Left hindlimb (tissue), 1 donor: Measurements from ENCODE around the gene SYCP2.

Source experiments
- DNase-seq: peaks from one replicate; pipeline ENCODE4 v3.0.0-alpha.2; 2018

Gene SYCP2

DNA sequence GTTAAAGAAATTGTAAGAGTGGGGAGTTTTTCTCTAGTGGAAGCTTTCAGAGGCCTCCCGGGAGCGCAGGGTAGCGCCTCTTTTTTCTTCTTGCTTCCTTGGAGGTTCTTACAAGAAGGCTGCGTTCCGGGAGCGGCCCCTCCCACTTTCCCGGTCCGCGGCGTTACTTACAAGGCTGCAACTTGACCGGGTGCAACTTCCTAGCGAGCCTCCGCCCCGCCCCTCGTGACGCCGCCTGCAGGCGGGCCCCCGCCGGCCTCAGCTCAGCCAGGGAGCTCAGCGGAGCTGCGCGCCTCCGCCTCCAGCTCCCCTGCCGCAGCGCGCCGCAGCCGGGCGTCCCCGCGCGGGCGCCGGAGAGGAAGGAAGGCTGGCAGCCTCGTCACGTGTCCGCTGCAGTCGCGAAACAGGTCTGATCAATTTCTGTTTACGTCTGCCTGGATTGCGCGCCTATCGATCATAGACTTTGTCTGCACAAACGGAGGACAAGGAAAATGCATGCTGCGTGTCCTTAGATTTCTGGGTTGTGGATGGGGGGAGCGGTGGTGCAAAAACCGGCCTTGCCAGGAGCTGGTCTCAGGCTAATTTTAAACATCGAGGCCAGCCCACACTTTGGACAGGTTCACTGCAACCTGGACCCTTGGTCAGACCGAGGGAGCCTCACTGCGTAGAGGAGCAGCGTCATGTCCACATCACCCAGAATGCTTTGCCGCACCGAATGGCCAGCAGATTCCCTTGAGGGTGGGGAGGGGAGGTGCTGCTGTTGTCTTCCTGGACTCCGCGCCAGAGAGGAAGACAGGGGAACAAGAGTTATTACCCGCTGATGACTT, 6.9 kb upstream of the SYCP2 start, which contains the start of the genes FAM217B and PPP1R3D:
TSS of gene FAM217B (plus strand) at position 261 of the 827 bp plus-strand sequence. CDS start 3,555 bp downstream, outside the sequence.
TSS of gene PPP1R3D (minus strand) at position 177 of the 827 bp plus-strand sequence. CDS start 374 bp downstream, outside the sequence.
- DNase-seq, result peak; percentile 97

DNA sequence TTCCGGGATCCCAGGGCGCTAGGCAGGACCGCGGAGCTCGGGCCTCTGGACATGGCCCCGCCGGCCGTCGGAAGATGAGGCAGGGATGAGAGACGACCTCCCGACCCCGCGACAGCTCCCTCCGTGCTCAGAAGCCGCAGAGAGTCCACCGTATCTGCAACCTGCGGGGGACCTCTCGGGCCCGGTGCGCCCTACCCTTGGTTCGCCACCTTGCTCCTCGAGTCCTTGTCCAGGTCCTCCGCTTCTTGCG, 6.4 kb upstream of the SYCP2 start:
- DNase-seq, result no peak

DNA sequence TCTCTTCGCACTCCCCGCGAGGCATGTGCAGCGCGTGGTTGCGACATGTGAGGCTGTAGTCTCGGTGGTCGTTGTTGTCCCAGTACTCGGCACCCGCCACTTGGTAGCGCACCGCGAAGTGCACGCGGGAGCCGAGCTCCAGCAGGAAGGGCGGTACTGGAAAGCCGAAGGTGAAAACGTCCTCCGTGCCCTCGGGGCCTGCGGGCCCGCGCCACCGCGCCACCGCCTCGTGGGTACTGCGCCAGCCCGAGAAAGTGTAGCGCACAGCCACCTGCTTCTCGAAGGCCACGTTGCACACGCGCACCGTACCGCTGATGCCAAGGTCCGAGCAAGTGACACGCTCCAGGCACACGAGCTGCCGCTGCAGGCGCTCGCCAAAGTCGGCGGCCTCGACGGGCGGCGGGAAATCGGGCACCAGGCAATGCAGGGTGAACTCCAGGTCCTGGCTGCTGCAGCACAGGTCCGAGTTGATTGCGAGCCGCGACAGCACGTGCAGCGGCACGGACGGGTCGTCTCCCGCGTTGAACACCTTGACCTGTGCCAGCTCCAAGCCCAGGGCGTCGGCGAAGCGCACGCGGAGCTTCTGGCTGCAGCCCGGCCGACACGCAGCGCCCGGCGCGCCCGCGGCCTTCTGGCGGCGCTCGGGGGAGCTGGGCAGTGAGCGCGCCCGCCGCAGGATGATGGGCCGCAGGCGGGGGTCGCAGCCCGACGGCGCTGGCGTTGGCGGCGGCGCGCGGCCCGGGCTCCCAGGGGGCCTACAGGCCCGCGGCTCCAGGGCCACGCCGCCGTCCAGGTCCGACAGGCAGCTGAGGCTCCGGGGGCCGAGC, 5.8 kb upstream of the SYCP2 start:
- DNase-seq, result peak; percentile 54

DNA sequence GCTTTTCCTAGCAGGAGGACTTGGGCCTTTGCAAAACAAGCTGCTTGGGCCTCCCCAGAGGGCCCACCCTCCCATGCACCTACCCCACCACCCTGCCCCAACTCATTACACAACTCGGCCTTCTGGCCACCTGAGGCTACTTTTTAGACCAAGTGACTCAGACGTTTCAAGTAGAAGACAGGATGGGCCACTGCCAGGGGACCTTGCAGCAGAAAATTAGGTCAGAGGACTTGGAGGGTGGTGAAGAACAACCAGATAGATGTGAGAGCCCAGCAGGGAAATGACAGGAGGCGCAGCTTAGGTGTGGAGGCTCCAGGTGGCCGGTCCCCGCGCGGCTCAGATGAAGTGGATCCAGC, 5.2 kb upstream of the SYCP2 start:
- DNase-seq, result no peak

DNA sequence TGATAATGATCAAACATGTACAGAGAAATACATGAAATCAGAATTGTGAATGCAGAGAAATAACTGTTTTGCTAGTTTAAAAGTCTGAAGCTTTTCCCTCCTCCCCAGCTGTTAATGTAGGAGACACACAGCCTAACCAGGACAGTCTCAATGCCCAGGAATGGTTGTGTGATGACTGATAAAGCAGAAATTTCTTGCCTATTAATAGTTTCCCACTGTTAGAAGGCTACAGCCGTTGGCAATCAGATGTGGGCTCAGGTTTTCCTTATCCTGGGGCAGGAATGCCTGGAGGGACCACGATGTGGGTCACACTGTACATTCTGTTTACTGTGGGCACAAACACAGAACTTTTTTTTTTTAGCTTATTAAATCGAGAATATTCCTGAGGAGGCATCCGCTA, 4.8 kb upstream of the SYCP2 start:
- DNase-seq, result no peak

DNA sequence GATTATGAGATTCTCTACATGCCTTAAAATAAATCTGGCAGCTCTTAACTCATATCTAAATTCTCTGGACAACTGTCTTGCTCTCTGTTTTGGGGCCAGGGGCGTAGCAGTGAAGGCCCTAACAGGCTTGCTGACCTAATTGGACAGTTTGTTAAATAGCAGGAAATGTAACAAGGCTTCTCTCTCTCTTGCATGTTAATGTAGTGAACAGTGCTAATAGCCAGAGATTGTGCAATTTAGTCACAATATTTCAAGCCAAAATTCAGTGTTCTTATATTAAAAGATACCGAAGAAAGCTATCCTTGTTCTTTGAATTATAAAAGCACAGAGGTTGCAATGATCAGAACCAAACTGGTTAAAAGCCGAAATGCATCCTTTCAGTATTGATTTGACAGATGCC, 3.7 kb upstream of the SYCP2 start:
- no peak for DNase-seq

DNA sequence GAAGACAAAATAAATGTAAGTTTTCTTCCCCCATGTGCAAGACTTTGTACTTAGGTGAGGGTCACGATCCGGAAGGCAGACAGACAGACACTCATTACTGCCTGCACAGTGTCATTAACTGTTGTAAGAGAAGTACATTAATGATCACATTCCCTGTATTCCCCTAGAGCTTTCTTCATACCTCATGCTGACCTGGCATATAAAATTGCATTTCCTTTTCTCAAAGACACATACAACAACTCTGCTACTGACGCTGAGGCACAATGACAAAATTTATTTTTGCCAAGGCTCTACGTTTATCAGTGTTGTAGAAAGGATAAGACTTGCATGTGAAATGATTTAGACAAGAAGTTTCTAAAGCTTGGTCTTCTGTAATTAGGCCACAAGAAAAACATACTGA, 3.0 kb upstream of the SYCP2 start:
- DNase-seq, result no peak

DNA sequence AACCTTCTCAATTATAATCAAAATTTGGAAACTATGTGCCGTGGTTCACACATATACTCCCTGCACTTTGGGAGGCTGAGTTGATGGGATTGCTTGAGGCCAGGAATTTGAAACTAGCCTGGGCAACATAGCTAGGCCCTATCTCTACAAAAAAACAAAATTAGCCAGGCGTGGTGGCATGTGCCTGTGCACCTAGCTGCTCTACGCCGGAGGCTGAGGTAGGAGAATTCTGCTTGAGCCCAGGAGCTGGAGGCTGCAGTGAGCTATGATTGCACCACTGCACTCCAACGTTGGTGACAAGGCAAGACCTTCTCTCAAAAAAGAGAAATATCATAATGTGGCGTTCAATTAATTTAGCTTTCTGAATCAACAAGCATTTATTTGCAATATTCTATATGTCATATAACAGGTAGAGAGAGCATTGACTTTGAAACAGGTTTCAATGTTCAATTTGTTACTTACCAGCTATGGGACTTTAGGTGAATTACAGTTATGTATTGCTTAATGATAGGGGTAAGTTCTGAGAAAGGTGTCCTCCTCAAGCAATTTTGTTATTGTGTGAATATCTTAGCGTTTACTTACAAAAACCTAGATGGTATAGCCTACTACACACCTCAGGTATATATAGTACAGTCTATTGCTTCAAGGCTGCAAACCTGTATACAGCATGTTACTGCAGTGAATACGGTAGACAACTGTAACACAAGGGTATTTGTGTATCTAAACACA, 2.2 kb upstream of the SYCP2 start:
- no peak for DNase-seq

DNA sequence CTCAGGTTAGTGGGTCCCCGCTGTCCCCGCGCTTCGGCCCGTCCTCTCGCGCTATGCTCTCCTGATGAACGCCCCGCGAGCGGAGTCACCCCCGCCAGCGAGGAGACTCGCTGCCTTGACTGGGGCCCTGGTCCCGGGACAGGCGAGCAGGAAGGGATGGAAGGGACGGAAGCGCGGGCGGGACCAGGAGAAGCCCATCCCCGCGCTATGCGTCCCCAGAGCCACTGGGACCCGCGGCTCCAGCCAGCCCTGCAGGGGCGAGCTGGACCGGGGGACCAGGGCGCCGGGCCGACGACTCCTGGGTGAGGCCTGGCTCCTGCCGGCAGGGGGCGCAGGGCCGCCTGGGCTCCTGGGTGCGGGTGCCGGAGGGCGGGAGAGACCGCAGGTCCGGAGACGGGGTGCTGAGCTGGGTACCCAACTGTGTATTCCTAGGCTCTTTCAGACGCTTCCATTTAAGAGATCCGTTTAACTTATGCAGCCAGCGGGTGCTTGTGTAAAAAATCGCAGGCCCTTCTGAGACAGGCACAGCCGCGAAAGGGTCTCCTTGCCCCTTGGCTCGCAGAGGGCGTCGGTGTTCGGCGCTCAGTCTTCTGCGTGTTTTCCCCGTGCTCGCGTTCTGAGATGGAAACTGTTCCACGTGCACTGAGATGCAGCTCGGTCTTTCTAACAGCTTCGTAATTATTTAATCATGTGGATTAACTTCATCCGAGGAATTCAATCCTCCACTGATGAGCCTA, 580 bp upstream of the SYCP2 start:
- peak; percentile 81 for DNase-seq

DNA sequence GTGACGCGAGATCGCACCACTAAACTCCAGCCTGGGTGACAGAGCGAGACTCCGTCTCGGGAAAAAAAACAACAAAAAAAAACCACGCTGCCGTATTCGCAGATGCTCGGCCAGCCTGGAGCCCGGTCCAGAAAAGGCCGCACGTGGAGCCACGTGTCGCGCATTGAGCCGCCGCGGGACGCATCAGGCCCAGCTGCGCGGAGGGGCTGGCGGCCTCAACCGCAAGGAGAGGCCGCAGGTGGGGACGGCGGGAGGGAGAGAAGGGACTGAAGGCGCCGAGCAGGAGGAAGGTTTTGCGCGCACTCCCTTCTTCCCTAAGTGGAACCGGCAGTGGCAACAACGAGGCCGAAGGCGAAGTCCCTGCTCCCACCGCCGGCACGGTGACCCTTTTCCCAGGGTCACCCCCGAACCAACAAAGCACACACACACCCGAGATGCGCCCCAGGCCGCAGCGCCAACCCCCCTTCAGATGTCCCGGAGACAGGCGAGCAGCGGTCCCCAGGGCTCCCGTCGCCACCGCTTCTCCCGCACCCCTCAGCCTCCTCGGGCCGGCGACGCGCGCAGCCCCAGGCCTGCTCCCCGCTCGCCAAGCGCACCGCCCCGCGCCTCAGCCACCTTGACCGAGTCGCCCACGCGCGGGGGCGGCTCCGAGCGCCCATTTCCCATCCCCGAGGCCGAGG, 681 bp downstream of the SYCP2 start:
- peak; percentile 28 for DNase-seq

DNA sequence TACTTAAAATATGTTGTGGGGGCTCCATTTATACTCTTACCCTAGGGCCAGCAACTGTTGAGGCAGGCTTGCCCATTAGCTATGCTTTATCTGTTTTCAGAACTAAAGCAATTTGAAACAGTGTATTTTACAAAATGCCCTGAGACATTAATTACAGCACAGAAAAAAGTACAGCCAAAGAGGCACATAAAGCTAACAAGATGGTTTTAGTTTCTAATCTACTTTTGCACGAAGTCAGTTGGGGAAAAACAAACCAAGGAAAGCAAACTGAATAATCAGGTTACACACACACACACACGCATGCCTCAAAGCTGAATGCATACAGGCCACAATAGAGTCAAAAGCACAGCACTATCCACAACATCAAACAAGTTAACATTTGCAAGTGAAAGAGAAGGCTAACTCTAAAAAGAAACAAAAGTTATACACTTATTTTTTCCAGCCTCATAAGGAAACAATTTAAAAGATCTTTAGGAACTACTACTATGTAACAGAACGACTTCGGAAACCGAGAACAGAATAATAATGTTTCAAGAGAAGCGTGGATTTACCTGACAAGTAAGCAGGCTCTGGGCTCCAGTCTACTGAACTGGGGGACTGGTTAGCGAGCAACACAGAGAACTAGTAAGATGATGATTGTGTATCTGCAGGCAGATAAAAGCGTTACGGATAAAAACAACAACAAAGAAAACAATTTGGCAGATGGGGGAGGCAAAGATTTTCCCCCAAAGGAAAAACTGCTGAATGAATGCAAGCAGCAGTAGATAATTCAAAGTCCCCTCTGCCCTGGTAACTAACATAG, 1.7 kb downstream of the SYCP2 start:
- no peak for DNase-seq

DNA sequence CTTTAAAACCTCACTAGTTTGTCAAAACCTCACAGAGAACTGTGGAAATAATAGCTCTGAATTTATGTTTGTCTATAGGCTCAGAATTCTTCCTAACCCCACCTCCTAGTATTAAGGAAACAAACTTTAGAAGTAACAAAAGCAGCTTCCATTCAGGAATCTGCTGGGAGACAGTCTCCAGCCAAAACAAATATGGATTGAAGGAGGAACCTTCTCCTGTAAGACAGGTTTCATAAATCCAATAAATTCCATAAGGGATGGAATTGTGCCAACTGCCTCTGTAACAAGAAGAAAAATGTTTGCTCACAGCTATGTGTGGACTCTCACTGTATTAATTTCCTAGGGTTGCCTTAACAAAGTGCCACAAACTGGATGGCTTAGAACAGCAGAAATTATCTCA, 7.5 kb downstream of the SYCP2 start:
- no peak for DNase-seq

DNA sequence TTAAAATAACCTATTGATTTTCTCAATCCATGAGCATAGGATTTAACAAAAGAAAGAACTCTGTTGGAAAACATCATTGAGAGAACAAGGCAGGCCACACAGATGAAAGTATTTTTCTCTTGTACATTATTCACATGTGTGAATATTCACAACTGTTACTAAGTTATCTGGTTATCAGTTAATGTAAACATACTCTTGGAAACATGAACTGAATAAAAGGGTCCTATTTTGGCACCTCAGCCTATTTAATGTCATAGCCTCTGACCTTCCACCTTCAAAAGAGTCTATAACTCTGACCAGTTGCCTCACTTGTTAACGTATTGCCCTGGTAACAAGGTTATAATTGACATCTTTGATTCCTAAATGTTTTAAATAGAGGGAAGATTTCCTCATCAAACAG, 8.1 kb downstream of the SYCP2 start:
- DNase-seq, result no peak

DNA sequence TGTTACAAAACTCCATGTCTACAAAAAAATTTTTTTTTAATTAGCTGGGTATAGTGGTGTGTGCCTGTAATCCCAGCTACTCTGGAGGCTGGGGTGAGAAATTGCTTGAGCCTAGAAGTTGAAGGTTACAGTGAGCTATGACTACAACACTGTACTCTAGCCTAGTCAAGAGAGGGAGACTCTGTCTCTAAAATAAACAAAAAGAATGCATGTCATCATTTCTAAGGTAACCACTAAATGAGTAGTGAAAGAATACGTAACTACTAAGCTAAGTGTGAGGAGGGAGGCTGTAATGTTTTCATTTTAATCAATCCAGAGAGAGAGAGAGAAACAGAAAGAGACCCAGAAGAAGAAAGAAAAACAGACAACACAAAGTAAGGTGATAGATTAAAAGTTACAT, 9.9 kb downstream of the SYCP2 start:
- no peak for DNase-seq

DNA sequence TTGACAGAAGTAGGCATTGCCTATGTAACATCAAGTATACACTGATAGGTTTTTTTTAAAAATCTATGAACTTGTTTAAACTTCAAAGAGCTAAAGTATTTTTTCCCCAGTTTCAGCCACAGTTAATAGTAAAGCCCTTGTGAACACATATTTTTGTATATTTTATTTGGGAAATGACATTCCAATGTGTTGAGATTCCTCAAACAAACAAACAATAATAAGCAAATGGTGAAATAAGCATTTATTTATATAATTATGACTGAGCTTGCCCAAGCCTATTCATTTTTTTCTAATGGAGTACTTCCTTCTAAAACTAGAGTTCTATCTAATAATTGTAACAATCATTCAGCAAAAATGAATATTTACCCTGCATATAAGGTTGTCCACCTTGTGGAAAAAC, 12.5 kb downstream of the SYCP2 start:
- DNase-seq, result no peak

DNA sequence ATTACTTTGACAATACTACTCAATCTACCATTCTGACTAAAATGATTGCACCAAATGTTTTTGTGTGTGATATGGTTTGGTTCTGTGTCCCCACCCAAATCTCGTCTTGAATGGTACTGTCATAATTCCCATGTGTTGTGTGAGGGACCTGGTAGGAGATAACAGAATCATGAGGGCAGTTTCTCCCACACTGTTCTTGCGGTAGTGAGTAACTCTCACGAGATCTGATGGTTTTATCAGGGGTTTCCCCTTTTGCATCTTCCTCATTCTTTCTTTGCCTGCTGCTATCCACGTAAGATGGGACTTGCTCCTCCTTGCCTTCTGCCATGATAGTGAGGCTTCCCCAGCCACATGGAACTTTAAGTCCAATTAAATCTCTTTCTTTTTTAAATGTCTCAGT, 20.8 kb downstream of the SYCP2 start:
- DNase-seq, result no peak

DNA sequence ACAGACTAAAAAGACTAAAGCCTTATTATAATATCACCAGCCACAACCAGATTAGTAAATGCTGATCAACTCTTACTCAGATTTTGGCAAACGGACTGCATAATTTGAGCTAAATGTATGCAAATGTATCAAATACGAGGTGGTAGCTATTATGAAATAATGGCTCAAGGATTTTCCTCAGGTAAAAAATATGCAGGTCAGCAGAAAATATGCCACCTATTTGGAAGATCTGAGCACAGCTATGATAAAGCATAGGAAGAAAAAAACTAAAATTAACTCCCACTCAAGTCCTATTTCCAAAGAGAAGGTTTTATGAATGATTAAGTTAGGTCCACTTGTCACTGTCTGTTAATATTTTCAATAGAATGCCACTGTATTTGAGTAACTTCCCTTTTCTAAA, 22.4 kb downstream of the SYCP2 start:
- no peak for DNase-seq

DNA sequence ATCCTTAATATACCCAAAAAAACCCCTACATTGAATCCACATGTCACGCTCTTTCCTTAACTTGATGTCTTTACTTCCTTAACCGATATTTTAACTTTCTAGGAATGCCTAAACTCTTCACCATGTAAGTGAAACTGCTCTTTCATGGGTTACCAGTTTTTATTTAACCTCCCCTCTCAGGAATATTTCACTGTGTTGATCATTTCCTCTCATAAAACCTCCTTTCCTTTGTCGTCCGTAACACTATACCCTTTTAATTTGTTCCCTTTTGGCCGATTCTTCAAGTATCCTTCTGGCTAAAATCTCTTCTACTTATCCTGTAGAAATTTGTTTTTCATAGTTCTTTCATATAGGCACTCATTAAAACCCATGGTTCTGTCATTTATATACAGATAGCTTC, 24.6 kb downstream of the SYCP2 start:
- no peak for DNase-seq

DNA sequence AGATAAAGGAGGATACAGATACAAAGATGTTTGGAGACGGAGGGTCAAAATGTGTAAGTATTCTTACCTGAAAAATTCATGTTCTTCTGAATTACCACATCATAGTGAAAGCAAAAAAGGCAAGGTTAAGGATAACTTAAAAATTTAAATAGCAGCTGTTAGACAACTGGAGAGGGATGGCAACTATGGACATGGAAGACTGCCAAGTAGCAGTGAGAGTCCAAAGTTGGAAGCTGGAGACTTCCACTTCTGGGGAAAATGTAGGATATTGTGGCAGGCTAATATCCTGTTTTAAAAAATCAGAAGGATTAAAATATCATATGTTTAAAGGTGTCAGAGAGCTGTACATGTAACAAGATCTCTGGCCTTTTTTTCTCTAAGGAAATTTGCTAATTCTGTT, 29.8 kb downstream of the SYCP2 start:
- DNase-seq, result no peak

DNA sequence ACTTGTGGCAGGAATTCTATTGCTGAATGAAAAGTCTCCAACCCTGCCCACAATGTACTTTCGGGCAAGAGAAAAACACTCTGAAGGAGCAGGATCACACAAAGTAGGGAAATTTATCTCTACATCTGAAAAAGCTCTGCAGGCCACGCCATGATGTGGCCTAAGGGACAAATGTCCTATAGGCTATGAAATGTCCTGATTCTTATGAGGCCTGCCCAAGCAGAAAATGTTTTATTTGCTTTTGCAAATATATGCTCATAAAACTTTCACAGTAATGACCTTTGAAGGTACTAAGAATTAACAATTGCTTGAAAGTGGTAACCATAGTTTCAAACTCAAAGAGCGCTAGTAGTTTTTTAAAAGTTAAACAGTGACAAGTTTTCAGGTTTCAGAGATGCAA, 31.0 kb downstream of the SYCP2 start:
- no peak for DNase-seq

DNA sequence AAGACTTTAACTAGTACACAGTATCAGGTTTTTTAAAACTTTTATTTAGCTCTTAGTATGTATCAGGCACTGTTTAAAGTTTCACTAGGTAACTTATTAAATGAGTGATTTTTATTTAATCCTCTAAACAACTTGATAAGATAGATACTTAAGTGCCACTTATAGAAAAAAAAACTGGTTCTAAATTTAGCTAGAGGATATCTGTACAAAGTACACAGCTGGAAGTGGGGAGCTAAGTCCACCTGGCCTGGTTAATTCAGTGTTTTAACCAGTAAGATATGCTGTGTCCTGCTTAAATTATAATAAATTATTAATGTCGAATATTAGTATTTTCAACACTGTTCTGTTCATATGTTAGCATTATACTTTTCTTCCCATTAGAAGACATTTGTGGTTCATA, 37.5 kb downstream of the SYCP2 start:
- no peak for DNase-seq

DNA sequence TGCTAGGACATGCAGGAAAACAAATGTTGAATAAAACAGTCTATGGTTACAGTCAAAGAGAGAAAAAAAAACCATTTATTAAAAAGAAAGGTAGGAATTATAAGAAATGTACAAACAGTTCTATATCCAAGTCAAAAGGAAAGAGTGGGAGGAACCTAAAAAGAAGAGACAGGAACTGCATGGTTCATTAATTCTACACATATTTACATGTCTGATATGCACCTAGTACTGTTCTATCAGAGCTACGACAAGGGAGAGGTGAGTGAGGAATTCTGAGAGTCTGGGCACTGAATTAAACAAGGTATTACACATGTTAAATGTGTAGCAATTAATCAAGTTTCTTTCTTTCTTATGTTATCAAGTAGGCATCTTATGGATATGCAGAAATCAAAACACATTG, 41.9 kb downstream of the SYCP2 start:
- DNase-seq, result no peak
